Panc1 (cell line): ENCODE measurements around the gene LDB2. TPM values are rescaled to one million over a fixed set of nuclear protein-coding genes. Genes with fewer than 3 reads are reported as not detected.

Experiments
- ATAC-seq: fragments of 200-7000 bp; cut with Tn5 transposase; 2 replicates; pipeline ENCODE4 v1.9.1; 2020; ENCODE audit warnings: mild to moderate bottlenecking, moderate library complexity
- BruUV-seq: library from RNA; stranded (reverse); fragments of 400-500 nt; replicated peaks from 2 replicates; lab custom pipeline; 2021; lab: Mats Ljungman, UMichigan
- CTCF ChIA-PET: fragments of 300-600 bp; sonication (Branson Sonifier 250); formaldehyde crosslinking; loops from one replicate; lab custom pipeline; 2022; ENCODE audit warnings: antibody characterized with exemption; lab: Charles Lee
- POLR2A ChIA-PET: fragments of 300-600 bp; sonication (Branson Sonifier 250); formaldehyde crosslinking; loops from one replicate; lab custom pipeline; 2022; ENCODE audit warnings: antibody characterized with exemption; lab: Charles Lee
- DNase-seq: peaks from one replicate; pipeline ENCODE4 v3.0.0-alpha.2; 2010; ENCODE audit warnings: low read depth, low spot score
- H3K27ac ChIP-seq: 2 replicates; pipeline ENCODE4 v1.5.1; 2011; ENCODE audit warnings: mild to moderate bottlenecking, low read length, inconsistent platforms
- H3K27me3 ChIP-seq: fragments of 200-500 bp; sonication (Bioruptor generic); 2 replicates; pipeline ENCODE4 v1.6.0; 2014; ENCODE audit warnings: low read length, inconsistent platforms; ENCODE audit not compliant: control insufficient read depth, insufficient read depth
- H3K36me3 ChIP-seq: fragments of 200-500 bp; sonication (Bioruptor generic); 2 replicates; pipeline ENCODE4 v1.5.1; 2014; ENCODE audit warnings: inconsistent platforms, mild to moderate bottlenecking, low read length, moderate library complexity; ENCODE audit not compliant: control insufficient read depth, insufficient read depth
- H3K4me1 ChIP-seq: 2 replicates; pipeline ENCODE4 v1.5.1; 2011; ENCODE audit warnings: inconsistent platforms, mild to moderate bottlenecking, low read length, moderate library complexity; ENCODE audit not compliant: control insufficient read depth, insufficient read depth
- H3K4me3 ChIP-seq, 2 experiments: 2 replicates each; pipeline ENCODE4 v1.5.1; 2011 to 2012; ENCODE audit warnings: low read depth in 2 of 2, low read length in 2 of 2, mild to moderate bottlenecking in 2 of 2, inconsistent platforms in 1 of 2, moderate library complexity in 1 of 2
- H3K9me3 ChIP-seq: fragments of 200-500 bp; sonication (Bioruptor generic); 2 replicates; pipeline ENCODE4 v1.5.1; 2014; ENCODE audit warnings: low read depth, mild to moderate bottlenecking, inconsistent platforms, low read length, moderate library complexity; ENCODE audit not compliant: control insufficient read depth, insufficient read depth
- POLR2AphosphoS5 ChIP-seq: IDR thresholded peaks from 2 replicates; pipeline ENCODE4 v1.6.1; 2012; ENCODE audit warnings: mild to moderate bottlenecking, low read depth, low read length, moderate library complexity
- SIN3A ChIP-seq: IDR thresholded peaks from 2 replicates; pipeline ENCODE4 v1.6.1; 2012; ENCODE audit warnings: low read depth, mild to moderate bottlenecking, low read length, moderate library complexity, borderline replicate concordance; ENCODE audit not compliant: insufficient read depth
- TCF7L2 ChIP-seq: IDR thresholded peaks from 2 replicates; pipeline ENCODE4 v1.6.1; 2011; ENCODE audit warnings: mild to moderate bottlenecking, low read depth, low read length, inconsistent platforms
- in situ Hi-C: cut with HindIII; loops from 2 replicates; pipeline ENCODE4 v1.10.0; 2016; ENCODE audit warnings: low sequenced_read_pairs, low pct_unique_long_range_greater_than_20kb
- intact Hi-C: fragments of 100-400 bp; cut with micrococcal nuclease; formaldehyde crosslinking; loops from one replicate; pipeline ENCODE4 v1.10.0; 2022; ENCODE audit not compliant: unreplicated experiment
- total RNA-seq: library from RNA; stranded (reverse); gene quantifications from one replicate; pipeline ENCODE4 v1.2.1, GENCODE V29; 2021; ENCODE audit not compliant: unreplicated experiment
- TF ChIP-seq, protein P1 (sequence below): fragments of 450-650 bp; IDR thresholded peaks from 2 replicates; pipeline ENCODE4 v1.5.1; 2017; ENCODE audit warnings: mild to moderate bottlenecking
- TF ChIP-seq, protein P2 (sequence below), 2 experiments: IDR thresholded peaks; 2 replicates each; pipeline ENCODE4 v1.6.1; 2011 to 2012; ENCODE audit warnings: low read depth in 2 of 2, control low read depth in 1 of 2, low read length in 1 of 2, mild to moderate bottlenecking in 1 of 2, moderate library complexity in 1 of 2; ENCODE audit not compliant: insufficient read depth in 1 of 2

LDB2 gene
- total RNA-seq, 1 experiment from 2014 or later, result not detected

GRCh38 chr4:16859031-16859430, 39.4 kb downstream of the LDB2 start:
- H3K27ac ChIP-seq, result no peak overlapping the region
- POLR2A ChIA-PET, result no interaction called here

GRCh38 chr4:16858275-16858752, 40.1 kb downstream of the LDB2 start:
- DNase-seq (no peak), ATAC-seq (no peak)
- POLR2A ChIA-PET, result no interaction called here
- no peaks in the 10 kb centered on the region for H3K27me3 ChIP-seq
- no peaks in the 10 kb centered on the region for H3K36me3 ChIP-seq
- no peak for TF ChIP-seq TCF7L2
- no peak for TF ChIP-seq SIN3A
- no peak for TF ChIP-seq POLR2AphosphoS5
- TF ChIP-seq, protein P1, sequence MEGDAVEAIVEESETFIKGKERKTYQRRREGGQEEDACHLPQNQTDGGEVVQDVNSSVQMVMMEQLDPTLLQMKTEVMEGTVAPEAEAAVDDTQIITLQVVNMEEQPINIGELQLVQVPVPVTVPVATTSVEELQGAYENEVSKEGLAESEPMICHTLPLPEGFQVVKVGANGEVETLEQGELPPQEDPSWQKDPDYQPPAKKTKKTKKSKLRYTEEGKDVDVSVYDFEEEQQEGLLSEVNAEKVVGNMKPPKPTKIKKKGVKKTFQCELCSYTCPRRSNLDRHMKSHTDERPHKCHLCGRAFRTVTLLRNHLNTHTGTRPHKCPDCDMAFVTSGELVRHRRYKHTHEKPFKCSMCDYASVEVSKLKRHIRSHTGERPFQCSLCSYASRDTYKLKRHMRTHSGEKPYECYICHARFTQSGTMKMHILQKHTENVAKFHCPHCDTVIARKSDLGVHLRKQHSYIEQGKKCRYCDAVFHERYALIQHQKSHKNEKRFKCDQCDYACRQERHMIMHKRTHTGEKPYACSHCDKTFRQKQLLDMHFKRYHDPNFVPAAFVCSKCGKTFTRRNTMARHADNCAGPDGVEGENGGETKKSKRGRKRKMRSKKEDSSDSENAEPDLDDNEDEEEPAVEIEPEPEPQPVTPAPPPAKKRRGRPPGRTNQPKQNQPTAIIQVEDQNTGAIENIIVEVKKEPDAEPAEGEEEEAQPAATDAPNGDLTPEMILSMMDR, result no peak
- TF ChIP-seq, protein P2, sequence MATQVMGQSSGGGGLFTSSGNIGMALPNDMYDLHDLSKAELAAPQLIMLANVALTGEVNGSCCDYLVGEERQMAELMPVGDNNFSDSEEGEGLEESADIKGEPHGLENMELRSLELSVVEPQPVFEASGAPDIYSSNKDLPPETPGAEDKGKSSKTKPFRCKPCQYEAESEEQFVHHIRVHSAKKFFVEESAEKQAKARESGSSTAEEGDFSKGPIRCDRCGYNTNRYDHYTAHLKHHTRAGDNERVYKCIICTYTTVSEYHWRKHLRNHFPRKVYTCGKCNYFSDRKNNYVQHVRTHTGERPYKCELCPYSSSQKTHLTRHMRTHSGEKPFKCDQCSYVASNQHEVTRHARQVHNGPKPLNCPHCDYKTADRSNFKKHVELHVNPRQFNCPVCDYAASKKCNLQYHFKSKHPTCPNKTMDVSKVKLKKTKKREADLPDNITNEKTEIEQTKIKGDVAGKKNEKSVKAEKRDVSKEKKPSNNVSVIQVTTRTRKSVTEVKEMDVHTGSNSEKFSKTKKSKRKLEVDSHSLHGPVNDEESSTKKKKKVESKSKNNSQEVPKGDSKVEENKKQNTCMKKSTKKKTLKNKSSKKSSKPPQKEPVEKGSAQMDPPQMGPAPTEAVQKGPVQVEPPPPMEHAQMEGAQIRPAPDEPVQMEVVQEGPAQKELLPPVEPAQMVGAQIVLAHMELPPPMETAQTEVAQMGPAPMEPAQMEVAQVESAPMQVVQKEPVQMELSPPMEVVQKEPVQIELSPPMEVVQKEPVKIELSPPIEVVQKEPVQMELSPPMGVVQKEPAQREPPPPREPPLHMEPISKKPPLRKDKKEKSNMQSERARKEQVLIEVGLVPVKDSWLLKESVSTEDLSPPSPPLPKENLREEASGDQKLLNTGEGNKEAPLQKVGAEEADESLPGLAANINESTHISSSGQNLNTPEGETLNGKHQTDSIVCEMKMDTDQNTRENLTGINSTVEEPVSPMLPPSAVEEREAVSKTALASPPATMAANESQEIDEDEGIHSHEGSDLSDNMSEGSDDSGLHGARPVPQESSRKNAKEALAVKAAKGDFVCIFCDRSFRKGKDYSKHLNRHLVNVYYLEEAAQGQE (IDR thresholded peaks at IDR 0.05; ENCODE audit: insufficient read depth in 1 of 2, low read depth in 2 of 2, low read length in 1 of 2), result no peak
- CTCF ChIA-PET, result no interaction called here
- no peak overlapping the region for H3K27ac ChIP-seq
- no peaks in the 10 kb centered on the region for H3K4me1 ChIP-seq
- in situ Hi-C loops, result no loop called here
- no peak overlapping the region for H3K4me3 ChIP-seq
- intact Hi-C loops, result no loop called here
- no TSS peak for BruUV-seq
- no peaks in the 10 kb centered on the region for H3K9me3 ChIP-seq

More at GRCh38 chr4:16859031-16859430, 39.4 kb downstream of the LDB2 start:
- ATAC-seq (no peak), DNase-seq (no peak)
- Histone ChIP-seq H3K4me3 (no peak overlapping the region), H3K27me3 (no peaks in the 10 kb centered on the region), H3K9me3 (no peaks in the 10 kb centered on the region), H3K4me1 (no peaks in the 10 kb centered on the region), H3K36me3 (no peaks in the 10 kb centered on the region)
- no TSS peak for BruUV-seq
- CTCF ChIA-PET, result no interaction called here
- TF ChIP-seq SIN3A (no peak), TCF7L2 (no peak), POLR2AphosphoS5 (no peak)
- TF ChIP-seq, protein P1, result no peak
- TF ChIP-seq, protein P2 (IDR thresholded peaks at IDR 0.05; ENCODE audit: insufficient read depth in 1 of 2, low read depth in 2 of 2, low read length in 1 of 2), result no peak
- intact Hi-C loops, result no loop called here
- in situ Hi-C loops, result no loop called here
